Stimulated activated CD4-positive, alpha-beta T cell treated with anti-CD3 and anti-CD28 coated beads, Interleukin-1b, Interleukin-23, amount 100 ng/mL, for 48 hours (primary cell): ENCODE measurements around the gene CHTOP.
"Not testable (repeated sequence)": the region's sequence is repeated elsewhere in the genome, so short reads cannot be mapped to it uniquely, and the experiment has no call there.

Experiments
- DNase-seq: peaks from one replicate; pipeline ENCODE4 v3.0.0-alpha.2; 2020

The CHTOP gene

DNA sequence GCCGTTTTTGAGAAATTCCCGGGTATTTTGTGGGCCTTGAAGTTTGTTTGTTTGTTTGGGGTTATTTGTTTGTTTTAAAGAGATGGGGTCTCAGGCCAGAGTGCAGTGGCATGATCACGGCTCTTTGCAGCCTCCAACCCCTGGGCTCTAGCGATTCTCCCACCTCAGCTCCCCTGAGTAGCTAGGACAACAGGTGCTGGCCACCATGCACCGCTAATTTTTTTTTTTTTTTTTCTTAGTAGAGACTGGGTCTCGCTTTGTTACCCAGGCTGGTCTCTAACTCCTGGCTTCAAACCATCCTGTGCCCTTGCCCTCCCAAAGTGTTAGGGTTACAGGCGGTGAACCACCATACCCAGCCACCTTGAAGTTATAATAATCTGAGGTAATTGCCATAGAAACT lies 2.0 kb downstream of the CHTOP start:
- DNase-seq, result no peak

- no peak for DNase-seq
Observed at GRCh38 chr1:153636312-153636711, 2.4 kb downstream of the CHTOP start.

- DNase-seq, result no peak
Observed at GRCh38 chr1:153638261-153638660, 4.4 kb downstream of the CHTOP start.

GRCh38 chr1:153639280-153639679 lies 5.4 kb downstream of the CHTOP start:
- DNase-seq, result no peak

DNA sequence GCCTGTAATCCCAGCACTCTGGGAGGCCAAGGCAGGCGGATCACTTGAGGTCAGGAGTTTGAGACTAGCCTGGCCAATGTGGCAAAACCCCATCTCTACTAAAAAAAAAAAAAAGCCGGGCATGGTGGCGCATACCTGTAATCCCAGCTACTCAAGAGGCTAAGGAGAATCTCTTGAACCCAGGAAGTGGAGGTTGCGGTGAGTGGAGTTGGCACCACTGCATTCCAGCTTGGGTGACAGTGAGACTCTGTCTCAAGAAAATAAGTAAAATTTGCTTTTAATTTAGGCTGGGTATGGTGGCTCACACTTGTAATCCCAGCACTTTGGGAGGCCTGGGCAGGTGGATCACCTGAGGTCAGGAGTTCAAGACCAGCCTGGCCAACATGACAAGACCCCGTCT lies 6.3 kb downstream of the CHTOP start:
- not testable (repeated sequence) for DNase-seq

DNA sequence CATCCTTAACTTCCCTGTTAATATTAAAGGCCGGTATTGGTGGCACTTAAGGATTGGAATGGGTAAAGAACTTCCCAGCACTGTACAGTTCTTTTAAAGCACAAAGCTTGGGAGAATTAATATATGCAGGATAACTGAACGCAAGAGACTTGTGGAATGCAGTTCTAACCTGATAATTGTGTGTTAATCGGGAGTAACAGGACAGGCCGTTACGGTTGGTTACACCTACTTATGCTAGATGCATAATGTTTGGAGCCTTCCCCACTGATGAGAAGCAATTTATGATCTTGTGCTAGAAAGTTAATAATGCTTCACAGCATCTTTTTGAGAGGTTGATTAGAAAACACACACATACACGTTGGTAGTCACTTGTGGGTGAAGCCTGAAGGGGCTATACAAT lies 7.0 kb downstream of the CHTOP start:
- DNase-seq, result no peak

DNA sequence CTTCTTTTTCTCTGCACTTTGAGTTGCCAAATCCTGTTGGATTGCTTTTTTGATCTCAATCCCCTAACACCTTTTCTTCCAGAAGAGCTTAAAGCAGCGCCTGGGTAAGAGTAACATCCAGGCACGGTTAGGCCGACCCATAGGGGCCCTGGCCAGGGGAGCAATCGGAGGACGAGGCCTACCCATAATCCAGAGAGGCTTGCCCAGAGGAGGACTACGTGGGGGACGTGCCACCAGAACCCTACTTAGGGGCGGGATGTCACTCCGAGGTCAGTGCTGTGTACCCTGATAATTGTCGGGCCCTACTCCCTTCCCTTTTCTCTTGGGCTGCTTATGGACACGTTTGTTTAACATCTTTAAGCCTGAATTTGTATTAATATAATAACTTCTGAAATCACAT lies 8.3 kb downstream of the CHTOP start:
- DNase-seq, result no peak

DNA sequence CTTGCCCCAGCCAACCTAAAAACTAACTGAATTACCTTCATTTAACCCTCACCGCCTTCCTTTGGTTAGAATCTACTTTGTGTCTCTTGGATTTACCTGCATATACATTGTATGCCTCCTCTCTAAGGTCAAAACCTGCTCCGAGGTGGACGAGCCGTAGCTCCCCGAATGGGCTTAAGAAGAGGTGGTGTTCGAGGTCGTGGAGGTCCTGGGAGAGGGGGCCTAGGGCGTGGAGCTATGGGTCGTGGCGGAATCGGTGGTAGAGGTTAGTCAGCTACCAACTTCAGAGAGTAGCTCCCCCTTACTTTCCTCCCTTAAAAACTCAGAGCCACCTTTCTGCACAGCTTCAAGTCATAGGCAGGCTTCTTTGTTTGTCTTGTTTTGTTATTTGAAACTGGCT lies 9.2 kb downstream of the CHTOP start:
- DNase-seq, result no peak

DNA sequence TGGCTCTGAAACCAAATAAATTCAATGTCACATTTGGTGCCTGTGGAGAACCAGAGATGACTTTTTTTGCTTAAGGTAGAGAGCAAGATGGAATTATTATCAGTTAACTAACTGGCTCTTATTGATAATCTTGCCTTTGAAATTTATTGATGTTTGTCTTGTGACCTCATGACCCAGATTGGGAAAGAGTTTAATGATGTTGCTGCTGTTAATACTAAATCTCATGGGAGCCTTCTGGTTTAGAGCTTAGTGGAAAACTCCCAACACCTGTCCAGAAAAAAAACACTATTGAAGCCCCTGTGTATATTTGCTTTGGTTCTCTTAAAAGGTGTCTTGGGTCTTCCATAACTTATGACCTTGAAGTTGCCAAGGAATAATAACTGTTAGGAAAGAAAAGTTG lies 9.9 kb downstream of the CHTOP start:
- DNase-seq, result no peak

DNA sequence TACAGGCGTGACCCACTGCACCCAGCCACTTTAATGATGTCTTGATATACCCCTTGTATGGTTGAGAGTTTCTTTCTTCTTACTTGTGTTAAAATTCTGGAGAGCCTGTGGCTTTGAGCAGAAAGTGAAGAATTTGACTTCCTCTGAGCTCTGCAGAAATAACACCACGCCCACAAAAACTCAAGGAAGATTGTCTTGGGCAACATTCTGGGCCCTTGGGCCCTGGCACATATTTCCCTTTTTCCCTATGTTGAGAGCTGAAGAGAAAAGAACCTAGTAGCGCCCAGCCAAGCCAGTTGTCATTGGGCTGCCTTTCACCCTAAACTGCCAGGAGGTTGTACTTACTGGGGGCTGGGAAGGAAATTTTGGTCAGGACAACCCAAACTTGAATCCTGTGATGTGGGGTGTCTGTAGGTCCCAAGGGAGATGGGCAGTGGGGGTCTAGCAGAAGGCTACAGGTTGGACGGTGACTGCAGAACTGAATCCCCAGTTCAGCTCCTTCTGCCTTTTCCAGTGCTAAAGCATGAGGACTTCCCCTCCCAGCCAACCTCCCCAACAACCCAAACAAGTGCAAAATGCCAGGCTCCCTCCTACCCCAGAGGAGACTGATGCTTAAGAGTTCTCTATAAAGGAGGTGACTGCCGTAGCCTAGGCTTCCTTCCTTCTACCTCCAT lies 12.9 kb downstream of the CHTOP start:
- DNase-seq, result no peak

GRCh38 chr1:153647346-153647714 lies 13.5 kb downstream of the CHTOP start:
- DNase-seq, result no peak

DNA sequence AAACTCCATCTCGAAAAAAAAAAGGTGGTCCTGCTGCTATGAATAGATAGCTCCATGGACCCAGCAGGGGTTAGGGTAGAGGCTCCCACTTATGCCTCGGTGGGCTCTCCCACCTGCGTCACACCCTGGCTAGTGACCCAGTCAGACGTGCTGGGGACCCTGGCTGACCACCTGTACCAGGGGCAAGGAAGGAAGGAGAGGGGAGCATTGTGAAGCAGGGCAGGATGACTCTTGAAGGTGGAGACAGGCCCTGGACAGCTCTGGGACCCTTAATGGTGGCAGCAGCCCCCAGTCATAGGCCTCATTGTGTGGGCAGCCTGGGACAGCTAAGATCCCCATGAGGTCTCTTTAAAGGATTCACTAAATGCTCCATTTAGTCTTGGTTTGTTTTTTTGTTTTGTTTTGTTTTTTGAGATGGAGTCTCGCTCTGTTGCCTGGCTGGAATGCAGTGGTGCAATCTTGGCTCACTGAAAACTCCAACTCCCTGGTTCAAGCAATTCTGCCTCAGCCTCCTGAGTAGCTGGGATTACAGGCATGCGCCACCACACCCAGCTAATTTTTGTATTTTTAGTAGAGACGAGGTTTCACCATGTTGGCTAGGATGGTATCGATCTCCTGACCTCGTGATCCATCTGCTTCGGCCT lies 14.3 kb downstream of the CHTOP start:
- no peak for DNase-seq

- no peak for DNase-seq
Observed at GRCh38 chr1:153649137-153649862, 15.4 kb downstream of the CHTOP start.

- DNase-seq, result no peak
Observed at GRCh38 chr1:153649863-153650235, 16.0 kb downstream of the CHTOP start.

DNA sequence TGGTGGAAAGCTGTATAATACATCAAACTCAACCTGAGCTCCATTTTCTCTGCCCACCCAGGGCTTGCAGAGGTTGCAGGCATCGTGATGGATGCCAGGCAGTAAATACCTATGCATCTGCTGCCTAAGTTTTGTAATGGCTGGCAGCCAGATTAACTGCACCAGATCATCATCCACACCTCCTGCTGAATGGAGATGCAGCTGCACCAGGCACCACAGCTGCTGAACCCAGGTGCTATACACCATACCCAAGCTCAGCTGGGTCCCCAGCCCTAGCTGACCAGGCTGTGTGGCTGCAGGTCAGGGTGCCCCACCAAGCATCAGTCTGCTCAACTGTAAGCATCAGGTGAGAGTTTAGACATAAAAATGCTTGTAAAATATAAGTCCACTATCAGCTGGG lies 17.9 kb downstream of the CHTOP start:
- DNase-seq, result no peak

- DNase-seq, result no peak
Observed at GRCh38 chr1:153652805-153653500, 19.1 kb downstream of the CHTOP start.

DNA sequence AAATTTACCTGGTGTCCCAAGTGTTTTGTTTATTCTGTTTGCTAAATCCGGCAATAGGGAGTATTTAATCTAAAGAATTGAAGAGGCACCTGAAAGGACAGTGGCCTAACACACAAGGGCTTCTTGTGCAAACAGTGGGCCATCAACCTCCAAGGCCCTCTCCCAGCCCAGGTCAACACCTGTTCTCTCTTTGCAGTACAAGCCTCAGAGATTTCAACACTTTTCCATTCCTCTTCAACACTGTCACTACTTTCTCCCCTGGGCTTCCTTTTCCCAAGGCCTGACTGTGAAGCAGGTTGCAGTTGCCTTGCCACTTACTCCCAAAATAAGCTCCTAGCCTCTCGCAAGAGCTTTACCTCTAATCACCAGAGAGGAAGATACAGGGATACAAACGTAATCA lies 21.5 kb downstream of the CHTOP start:
- no peak for DNase-seq

DNA sequence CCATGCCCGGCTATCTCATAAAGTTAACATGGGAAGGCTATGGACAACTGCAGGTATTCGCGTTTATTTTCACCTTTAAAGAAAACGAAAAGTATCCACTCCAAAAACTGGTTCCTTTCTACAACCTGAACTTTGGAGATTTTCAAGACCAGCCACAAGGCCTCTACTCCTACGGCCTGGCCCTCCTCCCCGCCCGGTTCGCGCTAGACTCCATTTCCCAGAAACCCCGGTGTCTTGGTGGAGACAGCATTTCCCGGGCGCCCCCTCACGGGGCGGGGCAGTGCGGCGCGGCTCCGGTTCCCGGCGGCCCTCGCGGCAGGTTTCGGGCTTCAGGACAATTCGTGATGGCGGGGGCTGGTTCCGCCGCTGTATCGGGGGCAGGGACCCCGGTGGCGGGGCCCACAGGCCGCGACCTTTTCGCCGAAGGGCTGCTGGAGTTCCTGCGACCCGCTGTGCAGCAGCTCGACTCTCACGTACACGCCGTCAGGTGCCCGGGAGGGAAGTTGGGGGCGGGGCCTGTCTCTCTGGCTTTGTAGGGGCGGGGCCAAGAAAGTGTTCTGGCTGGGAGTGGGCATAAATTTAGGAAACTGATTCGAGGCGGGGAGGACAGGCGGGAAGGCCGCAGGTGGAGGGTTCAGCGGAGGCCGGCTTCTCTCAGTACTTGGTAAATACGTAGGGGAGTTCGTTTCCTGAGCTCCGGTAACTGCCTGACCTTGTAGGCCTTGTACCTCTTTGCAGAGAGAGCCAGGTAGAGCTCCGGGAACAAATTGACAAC lies 24.7 kb downstream of the CHTOP start, which contains the start of gene SNAPIN:
Gene SNAPIN (plus strand): TSS at position 304 of the 775 bp plus-strand sequence. CDS start 41 bp downstream, at position 345.
- DNase-seq, result peak; percentile 91

- no peak for DNase-seq
Observed at GRCh38 chr1:153659175-153659534, 25.3 kb downstream of the CHTOP start.

DNA sequence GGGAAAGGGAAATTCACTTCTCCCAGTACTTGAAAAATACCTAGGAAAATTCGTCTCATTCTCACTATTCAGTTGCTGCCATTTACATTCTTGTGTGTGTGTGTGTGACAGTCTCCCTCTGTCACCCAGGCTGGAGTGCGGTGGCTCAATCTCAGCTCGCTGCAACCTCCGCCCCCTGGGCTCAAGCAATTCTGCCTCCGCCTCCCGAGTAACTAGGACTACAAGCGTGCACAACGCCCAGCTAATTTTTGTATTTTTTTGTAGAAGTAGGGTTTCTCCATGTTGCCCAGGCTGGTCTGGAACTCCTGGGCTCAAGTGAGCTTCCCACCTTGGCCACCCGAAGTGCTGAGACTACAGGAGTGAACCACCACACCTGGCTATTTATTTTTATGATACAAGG lies 25.8 kb downstream of the CHTOP start:
- DNase-seq, result no peak

DNA sequence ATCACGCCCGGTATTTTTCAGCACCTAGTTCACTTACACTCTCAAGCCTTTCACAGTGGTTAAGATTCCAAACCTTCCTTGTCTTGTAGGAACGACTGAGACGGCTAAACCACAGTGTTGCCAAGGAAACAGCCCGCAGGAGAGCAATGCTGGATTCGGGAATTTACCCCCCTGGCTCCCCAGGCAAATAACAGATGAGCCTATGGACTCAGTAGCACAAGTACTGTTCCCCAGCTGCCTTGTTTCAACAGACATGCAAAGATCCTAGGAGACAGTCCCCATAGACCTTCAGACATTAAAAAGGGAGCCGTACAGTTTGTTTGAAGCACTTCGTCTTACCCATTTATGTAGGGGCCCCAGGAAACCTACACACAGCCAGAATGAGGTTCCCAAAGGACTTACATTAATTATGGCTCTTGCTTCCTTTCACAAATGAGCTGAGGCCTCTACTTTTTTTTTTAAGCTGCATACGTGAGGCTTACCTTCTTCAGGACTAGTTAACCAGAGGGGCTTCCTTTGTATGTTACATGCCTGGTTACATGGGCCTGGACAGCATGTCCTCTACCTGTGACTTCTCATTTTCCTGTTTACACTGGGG lies 27.3 kb downstream of the CHTOP start:
- DNase-seq, result no peak

DNA sequence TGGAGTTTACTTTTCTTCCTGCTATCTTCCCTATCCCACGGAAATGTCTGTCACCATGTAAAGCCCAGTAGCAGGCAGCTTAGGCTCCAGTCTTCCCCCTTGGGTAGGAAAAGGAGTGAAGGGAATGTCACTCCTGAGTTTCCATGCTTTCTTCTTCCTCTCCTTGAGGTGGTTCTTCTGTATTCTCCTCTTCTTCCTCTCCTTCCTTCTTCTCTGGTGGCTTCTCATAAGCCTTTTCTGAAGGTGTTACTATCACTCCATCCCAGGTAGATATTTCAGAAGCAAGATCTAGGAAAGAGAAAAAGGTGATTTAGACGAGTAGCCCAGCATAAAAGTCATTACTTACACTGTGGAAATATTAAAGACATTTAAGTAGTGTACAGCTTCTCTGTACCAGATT lies 28.4 kb downstream of the CHTOP start:
- no peak for DNase-seq

- no peak for DNase-seq
Observed at GRCh38 chr1:153663211-153663610, 29.3 kb downstream of the CHTOP start.
